HCT116 (cell line): ENCODE measurements around the gene COG5. TPM values are rescaled to one million over a fixed set of nuclear protein-coding genes. Genes with fewer than 3 reads are reported as not detected.

Source experiments
- ATAC-seq: fragments of 200-7000 bp; cut with Tn5 transposase; 2 replicates; pipeline ENCODE4 v1.9.1; 2020; ENCODE audit warnings: mild to moderate bottlenecking, moderate library complexity
- BruUV-seq: library from RNA; stranded (reverse); fragments of 400-500 nt; replicated peaks from 2 replicates; lab custom pipeline; 2021; lab: Mats Ljungman, UMichigan
- CTCF ChIA-PET: fragments of 300-600 bp; sonication (Branson Sonifier 250); formaldehyde crosslinking; loops from one replicate; lab custom pipeline; 2021; ENCODE audit warnings: antibody characterized with exemption; lab: Charles Lee
- POLR2A ChIA-PET: fragments of 300-600, 350-600 bp; sonication (Branson Sonifier 250); formaldehyde crosslinking; loops from one replicate; lab custom pipeline; 2021; ENCODE audit warnings: antibody characterized with exemption; lab: Charles Lee
- RAD21 ChIA-PET, 2 experiments: fragments of 300-600 bp; sonication (Branson Sonifier 250); formaldehyde crosslinking; loops; one replicate each; lab custom pipeline; 2023; ENCODE audit warnings: low total read pairs in 2 of 2; ENCODE audit not compliant: uncharacterized antibody in 2 of 2, unreplicated experiment in 2 of 2, low non-redundant PET in 1 of 2; lab: Charles Lee
- DNase-seq: peaks from one replicate; pipeline ENCODE4 v3.0.0-alpha.2; 2010; ENCODE audit warnings: low read depth, low spot score
- H2AFZ ChIP-seq: fragments of 200-600 bp; shearing (Covaris generic), sonication (generic); 2 replicates; pipeline ENCODE4 v1.6.1; 2017; ENCODE audit warnings: low read depth, mixed run types, mixed read lengths, antibody characterized with exemption, low read length; ENCODE audit not compliant: poor library complexity, severe bottlenecking
- H3K27ac ChIP-seq: 2 replicates; pipeline ENCODE4 v1.5.1; 2012; ENCODE audit warnings: low read depth, low read length
- H3K27me3 ChIP-seq: fragments of 200-600 bp; sonication (generic); 2 replicates; pipeline ENCODE4 v1.6.1; 2016; ENCODE audit warnings: mixed run types, low read length, mixed read lengths; ENCODE audit not compliant: insufficient read depth
- H3K36me3 ChIP-seq, 2 experiments: fragments of 200-500 bp in 1 of 2; fragments of 200-600 bp in 1 of 2; sonication (Bioruptor generic) in 1 of 2; sonication (generic) in 1 of 2; 2 replicates each; pipeline versions ENCODE4 v1.5.1 to v1.6.1; 2014 to 2016; ENCODE audit warnings: low read length in 2 of 2, inconsistent platforms in 1 of 2, mixed read lengths in 1 of 2, mixed run types in 1 of 2; ENCODE audit not compliant: insufficient read depth in 2 of 2, control insufficient read depth in 1 of 2
- H3K4me1 ChIP-seq, 2 experiments: fragments of 200-600 bp in 1 of 2; sonication (generic) in 1 of 2; 2 replicates each; pipeline versions ENCODE4 v1.5.1 to v1.6.1; 2012 to 2017; ENCODE audit warnings: low read length in 2 of 2, inconsistent platforms in 1 of 2, mild to moderate bottlenecking in 1 of 2, mixed read lengths in 1 of 2, mixed run types in 1 of 2, moderate library complexity in 1 of 2; ENCODE audit not compliant: insufficient read depth in 2 of 2, control insufficient read depth in 1 of 2
- H3K4me2 ChIP-seq: fragments of 200-600 bp; sonication (generic); 2 replicates; pipeline ENCODE4 v1.6.1; 2017; ENCODE audit warnings: mixed run types, low read length, mixed read lengths
- H3K4me3 ChIP-seq, 2 experiments: fragments of 200-600 bp in 1 of 2; sonication (generic) in 1 of 2; replicated peaks in 1 of 2; 2 replicates each; pipeline ENCODE4 v1.5.1; 2011 to 2016; ENCODE audit warnings: low read length in 2 of 2, control low read depth in 1 of 2, low read depth in 1 of 2, mild to moderate bottlenecking in 1 of 2, mixed read lengths in 1 of 2, mixed run types in 1 of 2
- H3K79me2 ChIP-seq: fragments of 200-600 bp; sonication (generic); 2 replicates; pipeline ENCODE4 v1.6.1; 2017; ENCODE audit warnings: mild to moderate bottlenecking, mixed run types, low read length, moderate library complexity, mixed read lengths; ENCODE audit not compliant: insufficient read depth
- H3K9ac ChIP-seq: fragments of 200-600 bp; sonication (generic); 2 replicates; pipeline ENCODE4 v1.6.1; 2016; ENCODE audit warnings: low read length, mixed read lengths
- H3K9me2 ChIP-seq: fragments of 200-600 bp; sonication (generic), shearing (Covaris generic); 2 replicates; pipeline ENCODE4 v1.6.1; 2017; ENCODE audit warnings: mixed run types, mild to moderate bottlenecking, moderate library complexity; ENCODE audit not compliant: insufficient read depth
- H3K9me3 ChIP-seq, 2 experiments: fragments of 200-500 bp in 1 of 2; fragments of 200-600 bp in 1 of 2; sonication (Bioruptor generic) in 1 of 2; sonication (generic) in 1 of 2; 2 replicates each; pipeline ENCODE4 v1.6.1; 2014 to 2017; ENCODE audit warnings: low read length in 2 of 2, mixed read lengths in 2 of 2, inconsistent platforms in 1 of 2, low read depth in 1 of 2, mild to moderate bottlenecking in 1 of 2, mixed run types in 1 of 2, moderate library complexity in 1 of 2; ENCODE audit not compliant: control insufficient read depth in 1 of 2, insufficient read depth in 1 of 2
- H4K20me1 ChIP-seq: fragments of 200-600 bp; sonication (generic), shearing (Covaris generic); 2 replicates; pipeline ENCODE4 v1.6.1; 2017; ENCODE audit warnings: mixed run types, mild to moderate bottlenecking, moderate library complexity; ENCODE audit not compliant: insufficient read depth
- CEBPB ChIP-seq: IDR thresholded peaks from 2 replicates; pipeline ENCODE4 v1.6.1; 2012; ENCODE audit warnings: low read depth
- EGR1 ChIP-seq: IDR thresholded peaks from 2 replicates; pipeline ENCODE4 v1.6.1; 2012; ENCODE audit warnings: low read depth
- ELF1 ChIP-seq: IDR thresholded peaks from 2 replicates; pipeline ENCODE4 v1.6.1; 2012; ENCODE audit warnings: low read depth, borderline replicate concordance
- EZH2 ChIP-seq: fragments of 200-600 bp; sonication (generic); IDR thresholded peaks from 2 replicates; pipeline ENCODE4 v1.6.1; 2017; ENCODE audit warnings: antibody characterized with exemption, mixed run types
- EZH2phosphoT487 ChIP-seq: fragments of 200-600 bp; IDR thresholded peaks from 2 replicates; pipeline ENCODE4 v1.6.1; 2018; ENCODE audit warnings: antibody characterized with exemption, borderline replicate concordance
- FOSL1 ChIP-seq: IDR thresholded peaks from 2 replicates; pipeline ENCODE4 v1.6.1; 2012; ENCODE audit warnings: low read depth
- POLR2A ChIP-seq: IDR thresholded peaks from 2 replicates; pipeline ENCODE4 v1.7.0; 2011; ENCODE audit warnings: borderline replicate concordance; ENCODE audit not compliant: insufficient read depth, insufficient read length; ENCODE audit errors: extremely low read depth
- POLR2AphosphoS5 ChIP-seq: IDR thresholded peaks from 2 replicates; pipeline ENCODE4 v1.6.1; 2011; ENCODE audit warnings: mild to moderate bottlenecking, low read depth, low read length, moderate library complexity
- RAD21 ChIP-seq: IDR thresholded peaks from 2 replicates; pipeline ENCODE4 v1.6.1; 2012; ENCODE audit warnings: low read depth, mild to moderate bottlenecking
- REST ChIP-seq: IDR thresholded peaks from 2 replicates; pipeline ENCODE4 v1.6.1; 2012; ENCODE audit warnings: low read depth
- SIN3A ChIP-seq: IDR thresholded peaks from 2 replicates; pipeline ENCODE4 v1.6.1; 2012; ENCODE audit warnings: low read depth
- SRF ChIP-seq: IDR thresholded peaks from 2 replicates; pipeline ENCODE4 v1.6.1; 2012; ENCODE audit warnings: low read depth
- TCF7L2 ChIP-seq: IDR thresholded peaks from 2 replicates; pipeline ENCODE4 v1.7.0; 2011; ENCODE audit warnings: borderline replicate concordance, inconsistent platforms; ENCODE audit not compliant: insufficient read depth, insufficient read length; ENCODE audit errors: extremely low read depth
- YY1 ChIP-seq: IDR thresholded peaks from 2 replicates; pipeline ENCODE4 v1.6.1; 2011; ENCODE audit warnings: low read length, low read depth, moderate library complexity, mild to moderate bottlenecking; ENCODE audit not compliant: insufficient replicate concordance; ENCODE audit errors: extremely low read depth
- ZFX ChIP-seq: fragments of 450-650 bp; IDR thresholded peaks from 2 replicates; pipeline ENCODE4 v1.6.1; 2017
- intact Hi-C: fragments of 100-400 bp; cut with micrococcal nuclease; formaldehyde crosslinking; loops from 2 replicates; pipeline ENCODE4 v1.10.0; 2022
- total RNA-seq: library from RNA; stranded (reverse); gene quantifications from one replicate; pipeline ENCODE4 v1.2.1, GENCODE V29; 2021; ENCODE audit not compliant: unreplicated experiment

COG5 gene
- total RNA-seq, 1 experiment from 2014 or later, result 30.7 TPM

GRCh38 chr7:107330478-107330877 lies 233.2 kb downstream of the COG5 start (continued):
- TF ChIP-seq REST (no peak), EZH2 (no peak), POLR2A (no peak), EGR1 (no peak), TCF7L2 (no peak), ELF1 (no peak), POLR2AphosphoS5 (no peak), FOSL1 (no peak), ZFX (no peak), CEBPB (no peak)

GRCh38 chr7:107327986-107328569 lies 235.6 kb downstream of the COG5 start:
- H3K4me2 ChIP-seq, result no peak overlapping the region
- POLR2A ChIA-PET, result no interaction called here

More at GRCh38 chr7:107327986-107328569, 235.6 kb downstream of the COG5 start:
- no peak for TF ChIP-seq FOSL1
- TF ChIP-seq TCF7L2, result no peak
- TF ChIP-seq YY1, result no peak
- TF ChIP-seq SIN3A, result no peak
- TF ChIP-seq SRF, result no peak
- TF ChIP-seq ELF1, result no peak
- no peak for TF ChIP-seq RAD21
- no peak for TF ChIP-seq EZH2phosphoT487
- Histone ChIP-seq H4K20me1 (no peaks in the 10 kb centered on the region; the same call in 1 of the 2 replicates), H3K36me3 (no peaks in the 10 kb centered on the region), H3K27ac (no peak overlapping the region), H3K9me3 (peaks cover 0 to 3% of the 10 kb centered on the region in 2 experiments; a peak in 1 of 4 replicates), H3K4me1 (no peaks in the 10 kb centered on the region), H3K9me2 (no peaks in the 10 kb centered on the region), H3K27me3 (no peaks in the 10 kb centered on the region), H2AFZ (no peak overlapping the region), H3K4me3 (no peak overlapping the region), H3K79me2 (no peaks in the 10 kb centered on the region), H3K9ac (no peak overlapping the region)
- RAD21 ChIA-PET, result no interaction called here
- ATAC-seq (no peak), DNase-seq (no peak)
- no TSS peak for BruUV-seq
- CTCF ChIA-PET, result no interaction called here
- intact Hi-C loops, result no loop called here
